Muscle of arm (tissue), 12 donors: ENCODE results near the gene SLC9C2. TPM values are rescaled to one million over a fixed set of nuclear protein-coding genes. Genes with fewer than 3 reads are reported as not detected.

ENCODE experiments used
- DNase-seq: peaks from one replicate; pipeline ENCODE4 v3.0.0-alpha.2; 2013
- polyA plus RNA-seq, 12 donors: library from polyadenylated mRNA; unstranded; fragments of 120-200 nt; gene quantifications; one replicate each; pipeline ENCODE4 v1.2.1, GENCODE V29; 2013; ENCODE audit not compliant: insufficient read length in 12 of 12

SLC9C2 gene
- polyA plus RNA-seq, 12 donors, result 0.36 to 0.37 TPM; not detected in 10

- DNase-seq, result no peak
Observed at GRCh38 chr1:173454966-173455524, 147.8 kb downstream of the SLC9C2 start.

GRCh38 chr1:173453982-173454381 is 148.9 kb downstream of the SLC9C2 start:
- no peak for DNase-seq

- DNase-seq, result no peak
Observed at GRCh38 chr1:173451981-173452380, 150.9 kb downstream of the SLC9C2 start.

Other genes starting within 250 kb of the SLC9C2 start
- 100 to 1,000 TPM in 11 of 12 donors, not detected in 1; 273 to 650 (median 508) TPM for gene PRDX6, start 125.7 kb downstream of the SLC9C2 start, polyA plus RNA-seq
- not detected for gene TEX50, start 32.3 kb upstream of the SLC9C2 start, polyA plus RNA-seq
- 1 to 10 TPM in 1 of 12 donors, under 1 TPM in 9, not detected in 2; 0.37 to 1.2 (median 0.70) TPM for gene ANKRD45, start 66.8 kb upstream of the SLC9C2 start, polyA plus RNA-seq
- gene KLHL20, start 111.9 kb upstream of the SLC9C2 start, polyA plus RNA-seq, result 10 to 100 TPM in 11 of 12 donors, not detected in 1; 22.0 to 29.6 (median 25.0) TPM
- 10 to 100 TPM in 11 of 12 donors, not detected in 1; 12.2 to 16.9 (median 14.8) TPM for gene DARS2, start 221.6 kb upstream of the SLC9C2 start, polyA plus RNA-seq
- gene CENPL, start 221.8 kb upstream of the SLC9C2 start, polyA plus RNA-seq, result 10 to 100 TPM in 6 of 12 donors, 1 to 10 TPM in 5, not detected in 1; 7.4 to 12.5 (median 10.1) TPM